Measurements from ENCODE around the gene PFKFB2.

Gene PFKFB2

GRCh38 chr1:207052911-207053769, at the start of gene PFKFB2:
TSS of gene PFKFB2 (plus strand) at chr1:207053275. CDS start at chr1:207054718, 1,443 bp downstream.
- Histone ChIP-seq H3K9me3 (ENCODE audit: control insufficient read depth, insufficient read depth, low read length) (peaks cover 4% of the 10 kb centered on the region; the same call in 1 of the 2 replicates), H4K20me1 (ENCODE audit: control insufficient read depth, insufficient read depth, low read depth, low read length) (no peaks in the 10 kb centered on the region), H3K4me3 (ENCODE audit: low read length) (peak within 1 kb of the TSS; percentile 75), H3F3A (ENCODE audit: control insufficient read depth, insufficient read depth) (peaks cover 4% of the 10 kb centered on the region; the same call in 1 of the 2 replicates), H3K27ac (ENCODE audit: low read depth, low read length) (no peak within 1 kb of the TSS), H3K27me3 (ENCODE audit: control insufficient read depth, low read length) (peaks cover 40% of the 10 kb centered on the region), H3K36me3 (ENCODE audit: control insufficient read depth, low read length) (peaks cover 17% of the 10 kb centered on the region), H3K9me2 (replicated peaks; ENCODE audit: control insufficient read depth, low read length) (no peaks in the 10 kb centered on the region), H3K4me2 (ENCODE audit: low read length) (peak within 1 kb of the TSS; percentile 72), H3K79me2 (ENCODE audit: control insufficient read depth, low read length) (peaks cover 25% of the 10 kb centered on the region), H3K4me1 (ENCODE audit: control insufficient read depth, low read length) (peaks cover 18% of the 10 kb centered on the region)
- TF ChIP-seq CTCF (IDR thresholded peaks at IDR 0.05; ENCODE audit: low read depth, low read length, poor library complexity, severe bottlenecking) (no peak), EZH2phosphoT487 (IDR thresholded peaks at IDR 0.05; ENCODE audit: borderline replicate concordance, low read length) (no peak)

- no peaks in the 10 kb centered on the region for H3K4me1 ChIP-seq (ENCODE audit: control insufficient read depth, low read length)
Observed at GRCh38 chr1:207004931-207005830, 47.9 kb upstream of the PFKFB2 start.

GRCh38 chr1:207006083-207006482, 47.0 kb upstream of the PFKFB2 start:
- Histone ChIP-seq H3K27ac (ENCODE audit: low read depth, low read length) (no peak overlapping the region), H3K4me2 (ENCODE audit: low read length) (no peak overlapping the region), H3K27me3 (ENCODE audit: control insufficient read depth, low read length) (peaks cover 7% of the 10 kb centered on the region), H3K36me3 (ENCODE audit: control insufficient read depth, low read length) (no peaks in the 10 kb centered on the region), H3K9me2 (replicated peaks; ENCODE audit: control insufficient read depth, low read length) (no peaks in the 10 kb centered on the region), H4K20me1 (ENCODE audit: control insufficient read depth, insufficient read depth, low read depth, low read length) (no peaks in the 10 kb centered on the region), H3K9me3 (ENCODE audit: control insufficient read depth, insufficient read depth, low read length) (no peaks in the 10 kb centered on the region), H3K4me3 (ENCODE audit: low read length) (no peak overlapping the region), H3F3A (ENCODE audit: control insufficient read depth, insufficient read depth) (no peaks in the 10 kb centered on the region), H3K79me2 (ENCODE audit: control insufficient read depth, low read length) (no peaks in the 10 kb centered on the region), H3K4me1 (ENCODE audit: control insufficient read depth, low read length) (no peaks in the 10 kb centered on the region)
- TF ChIP-seq EZH2phosphoT487 (IDR thresholded peaks at IDR 0.05; ENCODE audit: borderline replicate concordance, low read length) = no peak

More at GRCh38 chr1:207004931-207005830, 47.9 kb upstream of the PFKFB2 start:
- Histone ChIP-seq H3K27me3 (ENCODE audit: control insufficient read depth, low read length) (peaks cover 9% of the 10 kb centered on the region), H3K27ac (ENCODE audit: low read depth, low read length) (no peak overlapping the region), H4K20me1 (ENCODE audit: control insufficient read depth, insufficient read depth, low read depth, low read length) (no peaks in the 10 kb centered on the region), H3K79me2 (ENCODE audit: control insufficient read depth, low read length) (no peaks in the 10 kb centered on the region), H3K36me3 (ENCODE audit: control insufficient read depth, low read length) (no peaks in the 10 kb centered on the region), H3K9me2 (replicated peaks; ENCODE audit: control insufficient read depth, low read length) (no peaks in the 10 kb centered on the region), H3K9me3 (ENCODE audit: control insufficient read depth, insufficient read depth, low read length) (no peaks in the 10 kb centered on the region), H3F3A (ENCODE audit: control insufficient read depth, insufficient read depth) (no peaks in the 10 kb centered on the region), H3K4me2 (ENCODE audit: low read length) (no peak overlapping the region), H3K4me3 (ENCODE audit: low read length) (no peak overlapping the region)
- TF ChIP-seq EZH2phosphoT487 (IDR thresholded peaks at IDR 0.05; ENCODE audit: borderline replicate concordance, low read length) (no peak), CTCF (IDR thresholded peaks at IDR 0.05; ENCODE audit: low read depth, low read length, poor library complexity, severe bottlenecking) (peak; percentile 89)

Measured in DOHH2 (cell line).